GM10248 (cell line): ENCODE data around the gene SYN1.

Experiments used
- CTCF ChIA-PET: fragments of 300-600 bp; sonication (Branson Sonifier 250); formaldehyde crosslinking; extraction: SDS; loops from one replicate; lab custom pipeline; 2021; ENCODE audit warnings: antibody characterized with exemption; lab: Yijun Ruan, JAX
- POLR2A ChIA-PET: fragments of 350-650 bp; sonication (Branson Sonifier 250); formaldehyde crosslinking; extraction: SDS; loops from one replicate; lab custom pipeline; 2020; ENCODE audit warnings: antibody characterized with exemption; lab: Yijun Ruan, JAX
- DNase-seq: peaks from one replicate; pipeline ENCODE4 v3.0.0; 2012; ENCODE audit errors: extremely low spot score
- CTCF ChIP-seq: IDR thresholded peaks from 2 replicates; pipeline ENCODE4 v1.5.1; 2012; ENCODE audit warnings: mild to moderate bottlenecking, low read depth; ENCODE audit errors: extremely low read depth, missing control alignments, control extremely low read depth

SYN1 gene

GRCh38 chrX:47618923-47619485 is 653 bp downstream of the SYN1 start:
- DNase-seq, result no peak
- CTCF ChIA-PET, result interaction anchor here (1.4 kb wide), 1 partner anchor 28 kb away, joined by 3 read pairs; no protein-coding TSS in a partner anchor
- POLR2A ChIA-PET, result no interaction called here
- no peak for TF ChIP-seq CTCF

GRCh38 chrX:47614618-47615017 is 5.0 kb downstream of the SYN1 start:
- ChIA-PET CTCF (interaction anchor here (1.6 kb wide), 1 partner anchor 9 kb away, joined by 6 read pairs; no protein-coding TSS in a partner anchor), POLR2A (no interaction called here)
- no peak for TF ChIP-seq CTCF
- no peak for DNase-seq

GRCh38 chrX:47613082-47613481 is 6.6 kb downstream of the SYN1 start:
- DNase-seq, result no peak
- ChIA-PET CTCF (interaction anchor here (1.0 to 1.6 kb wide), 3 partner anchors 10 to 42 kb away, joined by 3 to 6 read pairs (median 3); no protein-coding TSS in a partner anchor), POLR2A (no interaction called here)
- TF ChIP-seq CTCF, result no peak

- no peak for DNase-seq
Observed at GRCh38 chrX:47612418-47612817, 7.2 kb downstream of the SYN1 start.

GRCh38 chrX:47611926-47612325 is 7.7 kb downstream of the SYN1 start:
- no peak for DNase-seq
- CTCF ChIA-PET, result no interaction called here
- TF ChIP-seq CTCF, result no peak
- POLR2A ChIA-PET, result no interaction called here

More at GRCh38 chrX:47612418-47612817, 7.2 kb downstream of the SYN1 start:
- no peak for TF ChIP-seq CTCF
- CTCF ChIA-PET, result no interaction called here
- POLR2A ChIA-PET, result no interaction called here

GRCh38 chrX:47611489-47611888 is 8.2 kb downstream of the SYN1 start:
- DNase-seq, result no peak
- TF ChIP-seq CTCF, result no peak
- CTCF ChIA-PET, result no interaction called here
- POLR2A ChIA-PET, result no interaction called here
